Measurements from ENCODE around the gene IGFBP4.
"Not testable (repeated sequence)": the region's sequence is repeated elsewhere in the genome, so short reads cannot be mapped to it uniquely, and the experiment has no call there.

IGFBP4 gene

GRCh38 chr17:40407460-40407859, 35.8 kb upstream of the IGFBP4 start:
- no peak for DNase-seq (ENCODE audit: extremely low spot score)
- CTCF ChIA-PET, result interaction anchor here (1.3 to 2.6 kb wide), 2 partner anchors 9 to 125 kb away, joined by 5 read pairs; no protein-coding TSS in a partner anchor
- TF ChIP-seq HDGF (IDR thresholded peaks at IDR 0.05; ENCODE audit: borderline replicate concordance) (no peak), CTBP1 (IDR thresholded peaks at IDR 0.05; ENCODE audit: borderline replicate concordance) (no peak), FOXM1 (IDR thresholded peaks at IDR 0.05; ENCODE audit: borderline replicate concordance) (no peak), BHLHE40 (IDR thresholded peaks at IDR 0.05; ENCODE audit: borderline replicate concordance) (no peak), ZNF384 (IDR thresholded peaks at IDR 0.05) (no peak), ARNT (IDR thresholded peaks at IDR 0.05) (no peak), ELF4 (IDR thresholded peaks at IDR 0.05) (no peak), PKNOX1 (IDR thresholded peaks at IDR 0.05) (no peak), FOXA1 (IDR thresholded peaks at IDR 0.05) (no peak), SUZ12 (IDR thresholded peaks at IDR 0.05) (no peak), LEF1 (IDR thresholded peaks at IDR 0.05; ENCODE audit: borderline replicate concordance) (no peak), NFRKB (IDR thresholded peaks at IDR 0.05) (no peak), TARDBP (IDR thresholded peaks at IDR 0.05) (no peak), SP1 (IDR thresholded peaks at IDR 0.05) (no peak), L3MBTL2 (conservative IDR thresholded peaks at IDR 0.05) (no peak), FOXK2 (IDR thresholded peaks at IDR 0.05) (no peak)
- POLR2A ChIA-PET, result interaction anchor here (4.0 kb wide), 1 partner anchor 10 kb away, joined by 30 read pairs; the partner anchor contains the start of gene TOP2A

- POLR2A ChIA-PET, result interaction anchor here (0.6 to 4.0 kb wide), 2 partner anchors 8 to 23 kb away, joined by 4 to 30 read pairs; partner anchors contain the start of gene TOP2A
- not testable (repeated sequence) for DNase-seq (ENCODE audit: extremely low spot score)
- CTCF ChIA-PET, result interaction anchor here (2.6 kb wide), 1 partner anchor 11 kb away, joined by 5 read pairs; no protein-coding TSS in a partner anchor
These were observed 33.7 kb upstream of the IGFBP4 start for GRCh38 chr17:40409540-40409939.

GRCh38 chr17:40410082-40410481, 33.2 kb upstream of the IGFBP4 start:
- no peak for DNase-seq (ENCODE audit: extremely low spot score)
- POLR2A ChIA-PET, result interaction anchor here (4.0 kb wide), 1 partner anchor 8 kb away, joined by 30 read pairs; the partner anchor contains the start of gene TOP2A
- CTCF ChIA-PET, result interaction anchor here (0.5 kb wide), 1 partner anchor 216 kb away, joined by 3 read pairs; no protein-coding TSS in a partner anchor
- TF ChIP-seq FOXK2 (IDR thresholded peaks at IDR 0.05), result no peak
- TF ChIP-seq CTBP1 (IDR thresholded peaks at IDR 0.05; ENCODE audit: borderline replicate concordance), result no peak
- no peak for TF ChIP-seq NFRKB (IDR thresholded peaks at IDR 0.05)

GRCh38 chr17:40411821-40412220, 31.4 kb upstream of the IGFBP4 start:
- CTCF ChIA-PET, result interaction anchor here (1.0 kb wide), 1 partner anchor 143 kb away, joined by 3 read pairs; no protein-coding TSS in a partner anchor
- POLR2A ChIA-PET, result interaction anchor here (0.6 kb wide), 1 partner anchor 192 kb away, joined by 3 read pairs; no protein-coding TSS in a partner anchor
- no peak for DNase-seq (ENCODE audit: extremely low spot score)
- TF ChIP-seq L3MBTL2 (conservative IDR thresholded peaks at IDR 0.05), result no peak
- TF ChIP-seq BHLHE40 (IDR thresholded peaks at IDR 0.05; ENCODE audit: borderline replicate concordance), result no peak
- no peak for TF ChIP-seq NFRKB (IDR thresholded peaks at IDR 0.05)
- TF ChIP-seq PKNOX1 (IDR thresholded peaks at IDR 0.05), result no peak
- TF ChIP-seq ARNT (IDR thresholded peaks at IDR 0.05), result no peak
- TF ChIP-seq SP1 (IDR thresholded peaks at IDR 0.05), result no peak
- no peak for TF ChIP-seq ZNF384 (IDR thresholded peaks at IDR 0.05)
- TF ChIP-seq FOXM1 (IDR thresholded peaks at IDR 0.05; ENCODE audit: borderline replicate concordance), result no peak
- no peak for TF ChIP-seq HDGF (IDR thresholded peaks at IDR 0.05; ENCODE audit: borderline replicate concordance)
- TF ChIP-seq SUZ12 (IDR thresholded peaks at IDR 0.05), result no peak
- no peak for TF ChIP-seq FOXA1 (IDR thresholded peaks at IDR 0.05)
- TF ChIP-seq LEF1 (IDR thresholded peaks at IDR 0.05; ENCODE audit: borderline replicate concordance), result no peak
- no peak for TF ChIP-seq CTBP1 (IDR thresholded peaks at IDR 0.05; ENCODE audit: borderline replicate concordance)
- TF ChIP-seq FOXK2 (IDR thresholded peaks at IDR 0.05), result no peak
- TF ChIP-seq ELF4 (IDR thresholded peaks at IDR 0.05), result no peak
- no peak for TF ChIP-seq TARDBP (IDR thresholded peaks at IDR 0.05)

GRCh38 chr17:40412880-40413279, 30.4 kb upstream of the IGFBP4 start:
- no peak for DNase-seq (ENCODE audit: extremely low spot score)
- ChIA-PET CTCF (interaction anchor here (1.0 kb wide), 1 partner anchor 141 kb away, joined by 3 read pairs; no protein-coding TSS in a partner anchor), POLR2A (interaction anchor here (1.5 kb wide), 1 partner anchor 50 kb away, joined by 4 read pairs; no protein-coding TSS in a partner anchor)
- TF ChIP-seq TARDBP (IDR thresholded peaks at IDR 0.05), result no peak
- no peak for TF ChIP-seq CTBP1 (IDR thresholded peaks at IDR 0.05; ENCODE audit: borderline replicate concordance)
- TF ChIP-seq FOXM1 (IDR thresholded peaks at IDR 0.05; ENCODE audit: borderline replicate concordance), result no peak
- no peak for TF ChIP-seq FOXK2 (IDR thresholded peaks at IDR 0.05)
- no peak for TF ChIP-seq L3MBTL2 (conservative IDR thresholded peaks at IDR 0.05)
- no peak for TF ChIP-seq HDGF (IDR thresholded peaks at IDR 0.05; ENCODE audit: borderline replicate concordance)
- TF ChIP-seq BHLHE40 (IDR thresholded peaks at IDR 0.05; ENCODE audit: borderline replicate concordance), result no peak
- no peak for TF ChIP-seq FOXA1 (IDR thresholded peaks at IDR 0.05)
- TF ChIP-seq NFRKB (IDR thresholded peaks at IDR 0.05), result no peak
- TF ChIP-seq ARNT (IDR thresholded peaks at IDR 0.05), result no peak
- TF ChIP-seq SP1 (IDR thresholded peaks at IDR 0.05), result no peak
- no peak for TF ChIP-seq PKNOX1 (IDR thresholded peaks at IDR 0.05)
- TF ChIP-seq ZNF384 (IDR thresholded peaks at IDR 0.05), result no peak
- TF ChIP-seq SUZ12 (IDR thresholded peaks at IDR 0.05), result no peak

- POLR2A ChIA-PET, result interaction anchor here (0.8 to 1.5 kb wide), 2 partner anchors 28 to 52 kb away, joined by 3 to 4 read pairs; no protein-coding TSS in a partner anchor
- CTCF ChIA-PET, result interaction anchor here (0.7 kb wide), 1 partner anchor 11 kb away, joined by 3 read pairs; no protein-coding TSS in a partner anchor
- DNase-seq (ENCODE audit: extremely low spot score), result not testable (repeated sequence)
These were observed 28.9 kb upstream of the IGFBP4 start for GRCh38 chr17:40414312-40414711.

Measured in HEK293T (cell line).